Inflammatory macrophage treated with lipopolysaccharide for 1 hour (primary cell): ENCODE measurements around the gene FRMPD3.
"Not testable (repeated sequence)": the region's sequence is repeated elsewhere in the genome, so short reads cannot be mapped to it uniquely, and the experiment has no call there.

ENCODE experiments used
- DNase-seq, 2 donors: peaks; one replicate each; pipeline ENCODE4 v3.0.0-alpha.2; 2020 to 2022

The FRMPD3 gene

GRCh38 chrX:107448998-107449835 is at the start of gene FRMPD3:
TSS of gene FRMPD3 (plus strand) at chrX:107449652. CDS start at chrX:107526589, 76,937 bp downstream.
- DNase-seq, result no peak

DNA sequence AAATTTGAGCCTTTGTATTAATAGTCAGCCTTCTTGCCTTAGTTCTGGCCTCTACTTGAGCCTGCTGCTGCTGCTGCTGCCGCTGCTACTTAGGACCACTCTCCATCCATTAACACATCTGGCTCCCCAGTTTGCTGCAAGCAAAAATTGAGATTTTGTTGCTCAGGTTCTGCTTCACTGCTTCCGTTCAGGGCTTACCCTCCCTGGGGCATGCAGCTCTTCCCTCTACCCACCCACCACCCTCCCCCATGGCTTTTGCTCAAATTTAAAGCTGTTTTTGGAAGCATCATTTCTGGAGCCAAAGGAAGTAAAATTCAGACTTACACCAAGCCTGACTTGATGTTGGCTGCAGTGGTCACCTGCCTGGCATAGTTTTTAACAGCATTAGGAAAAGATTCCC is 28.9 kb upstream of the FRMPD3 start:
- DNase-seq, result no peak

DNA sequence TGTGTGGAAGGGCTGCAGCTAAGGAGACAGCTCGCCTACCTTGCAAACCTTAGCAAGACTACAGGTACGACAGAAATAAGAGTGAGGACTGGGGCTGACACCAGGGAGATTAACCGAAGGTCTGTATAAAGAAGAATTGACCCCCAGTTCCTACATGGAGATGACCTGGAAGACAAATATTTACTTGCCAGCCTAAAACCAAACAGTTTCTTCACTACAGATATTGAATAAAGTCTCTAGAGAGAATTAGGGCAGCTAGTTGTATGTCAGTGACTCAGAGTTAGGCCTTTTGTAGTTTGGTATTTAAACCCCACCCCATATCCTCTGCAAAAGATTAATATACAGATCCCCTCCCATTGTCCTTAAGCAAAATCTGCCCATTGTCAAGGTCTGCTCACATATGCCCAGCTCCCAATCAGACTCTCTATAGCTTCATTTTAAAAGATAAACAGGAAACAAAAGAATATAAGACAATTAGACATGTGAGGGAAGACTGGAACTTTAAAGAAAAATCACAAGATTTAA is 28.1 kb upstream of the FRMPD3 start:
- no peak for DNase-seq

DNA sequence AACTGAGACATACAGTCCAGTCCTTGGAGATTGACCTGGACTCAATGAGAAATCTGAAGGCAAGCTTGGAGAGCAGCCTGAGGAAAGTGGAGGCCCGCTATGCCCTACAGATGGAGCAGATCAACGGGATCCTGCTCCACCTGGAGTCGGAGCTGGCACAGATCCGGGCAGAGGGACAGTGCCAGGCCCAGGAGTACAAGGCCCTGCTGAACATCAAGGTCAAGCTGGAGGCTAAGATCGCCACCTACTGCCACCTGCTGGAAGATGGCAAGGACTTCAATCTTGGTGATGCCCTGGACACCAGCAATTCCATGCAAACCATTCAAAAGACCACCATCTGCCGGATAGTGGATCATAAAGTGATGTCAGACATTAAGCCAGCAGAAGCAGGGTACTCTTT is 20.4 kb upstream of the FRMPD3 start:
- peak in 1 of 2 donors; percentile 33 for DNase-seq

DNA sequence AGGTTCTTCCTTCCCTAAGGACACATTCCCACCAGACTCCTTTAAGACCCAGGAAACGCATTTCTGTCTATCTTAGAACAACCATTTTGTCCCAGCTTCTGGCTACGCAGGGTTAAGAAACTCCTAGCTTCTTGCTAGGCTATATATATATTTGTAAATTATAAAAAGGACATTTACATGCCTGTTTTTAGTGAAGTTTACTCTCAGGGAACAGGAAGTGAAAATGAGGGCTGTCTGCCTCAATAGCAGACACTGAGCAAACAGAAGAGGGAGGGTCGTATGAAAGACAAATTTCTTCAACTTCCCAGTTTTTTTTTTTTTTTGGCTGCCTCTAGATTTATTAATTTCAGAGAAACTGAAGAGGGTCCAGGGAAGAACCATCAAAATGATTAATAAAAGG is 9.3 kb upstream of the FRMPD3 start:
- DNase-seq, result no peak

- no peak for DNase-seq
These were observed 8.8 kb upstream of the FRMPD3 start for GRCh38 chrX:107440692-107441091.

- no peak for DNase-seq
These were observed 6.4 kb upstream of the FRMPD3 start for GRCh38 chrX:107442914-107443527.

DNA sequence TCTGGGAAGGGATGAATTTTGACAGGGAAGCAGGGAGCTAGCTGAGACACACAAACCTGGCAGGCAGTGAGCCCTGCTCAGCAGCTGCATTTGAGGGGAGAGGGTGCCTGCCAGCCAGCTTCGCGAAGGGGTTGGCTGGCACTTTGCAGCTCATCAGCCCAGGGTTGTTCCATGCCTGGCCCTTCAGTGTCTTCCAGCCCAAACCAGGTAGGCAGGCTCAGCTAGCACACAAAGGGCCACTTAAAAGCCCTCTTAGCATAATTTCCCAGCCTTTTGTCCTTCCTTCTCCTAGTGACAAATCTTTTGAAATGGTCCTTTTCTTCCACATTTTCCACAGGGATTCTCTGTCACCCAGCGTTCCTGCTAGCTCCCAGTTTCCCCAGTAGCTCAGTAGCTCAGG is 4.3 kb upstream of the FRMPD3 start:
- DNase-seq, result no peak

- DNase-seq, result no peak
These were observed 3.8 kb upstream of the FRMPD3 start for GRCh38 chrX:107445631-107446030.

DNA sequence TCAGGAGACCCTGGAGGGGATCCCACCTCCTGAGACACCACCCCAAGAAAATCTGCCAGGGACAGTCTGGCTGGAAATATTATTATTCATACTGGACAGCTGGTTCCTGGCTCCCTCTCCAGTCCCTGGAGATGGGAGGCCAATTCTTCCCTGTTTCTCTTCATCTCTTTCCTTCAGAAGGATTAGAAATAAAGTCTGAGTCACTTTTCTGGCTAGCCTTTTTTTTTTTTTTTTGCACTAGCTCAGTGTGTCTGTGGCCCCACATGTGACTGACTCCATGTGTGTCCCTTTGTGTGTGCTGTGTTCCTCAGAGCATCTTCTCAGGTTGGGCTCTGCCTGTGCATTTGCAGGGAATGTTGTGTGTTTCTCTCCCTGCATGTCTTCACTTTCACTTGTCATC is 1.8 kb upstream of the FRMPD3 start:
- no peak for DNase-seq

DNA sequence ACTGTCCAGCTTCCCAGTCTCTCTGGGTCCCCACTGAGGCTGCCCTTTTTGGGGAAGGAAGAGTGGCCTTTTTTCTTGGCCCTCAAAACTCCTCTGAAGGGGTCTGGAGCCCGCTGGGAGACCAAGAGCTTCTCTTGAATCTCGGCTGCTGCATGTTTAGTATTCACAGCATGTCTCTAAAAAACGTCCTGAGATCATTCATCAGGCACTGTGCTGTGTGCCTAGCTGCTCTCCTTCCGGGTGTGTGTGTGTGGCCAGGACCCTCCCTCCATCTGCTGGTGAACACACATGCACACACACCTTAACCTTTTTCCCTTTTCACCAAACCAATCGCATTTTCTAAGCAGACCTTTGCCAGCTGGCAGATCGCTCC is 841 bp upstream of the FRMPD3 start:
- DNase-seq, result no peak

DNA sequence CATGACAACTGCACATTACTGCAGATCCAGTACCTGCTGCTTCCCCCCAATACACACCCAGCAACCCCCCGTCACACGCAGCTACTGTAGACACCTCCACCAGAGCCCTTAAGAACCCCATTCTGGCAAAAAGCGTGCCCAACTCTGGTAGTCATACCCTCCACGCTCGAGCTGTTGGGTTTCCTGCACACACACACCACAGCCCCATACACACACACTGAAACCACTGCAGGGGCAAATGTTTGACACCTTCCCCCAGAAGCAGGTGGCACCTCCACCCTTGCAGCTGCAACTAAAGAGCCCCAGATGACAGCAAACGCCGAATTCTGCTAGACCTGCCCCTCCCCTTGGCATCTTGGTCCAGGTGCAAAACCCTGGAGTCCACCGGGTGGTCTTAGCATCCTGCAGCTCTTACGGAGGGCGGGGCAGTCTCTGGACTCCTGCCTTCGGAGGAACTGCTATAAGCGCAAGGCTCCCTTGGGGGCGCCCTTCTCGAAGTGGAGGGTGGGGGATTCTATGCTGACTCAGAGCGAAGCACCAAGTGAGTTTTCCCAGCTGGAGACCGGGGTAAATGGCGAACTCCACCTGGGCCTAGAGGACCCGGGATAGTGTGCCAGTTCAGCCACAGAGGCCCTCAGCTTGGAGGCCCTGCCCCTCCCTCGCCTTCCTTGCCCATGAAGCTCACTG is 1.5 kb downstream of the FRMPD3 start:
- DNase-seq, result no peak

DNA sequence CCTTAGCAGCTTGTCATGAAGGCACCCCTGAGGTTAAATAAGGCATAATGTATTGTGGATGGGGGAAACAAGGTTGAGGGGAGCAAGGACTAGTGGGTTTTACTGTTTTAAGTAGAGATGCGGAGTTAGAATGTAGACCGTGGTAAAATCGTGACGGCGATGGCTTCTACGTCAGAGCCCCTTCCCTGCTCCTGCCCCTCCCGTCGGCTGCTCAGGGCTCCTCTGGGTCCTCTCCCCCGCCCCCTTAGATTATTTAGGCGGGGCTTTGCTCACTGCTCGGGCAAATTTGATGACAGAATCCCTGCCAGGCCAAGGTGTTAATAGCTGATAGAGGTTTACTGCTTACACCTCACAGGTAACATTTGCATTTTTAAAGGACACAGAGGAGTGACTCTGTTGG is 2.3 kb downstream of the FRMPD3 start:
- DNase-seq, result no peak

DNA sequence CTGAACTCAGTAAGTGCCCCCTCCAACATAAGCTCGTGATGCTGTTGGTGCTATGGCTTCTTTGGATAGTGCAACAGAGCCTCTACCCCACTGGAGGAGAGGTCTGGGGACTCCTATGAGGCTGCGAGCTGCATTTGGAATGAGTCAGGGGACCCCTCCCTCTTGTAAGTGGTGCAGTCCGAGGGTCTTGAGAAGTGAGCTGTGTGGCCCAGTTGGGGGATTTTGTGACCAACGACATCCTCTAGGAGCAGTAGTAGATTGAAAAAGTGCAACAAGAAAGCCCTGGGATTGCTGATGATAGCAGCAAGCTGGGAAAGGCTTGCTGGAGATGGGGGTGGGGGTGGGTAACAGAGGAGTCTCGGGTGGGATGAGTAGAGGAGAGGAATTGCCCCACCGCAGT is 3.1 kb downstream of the FRMPD3 start:
- no peak for DNase-seq

GRCh38 chrX:107454302-107454701 is 4.8 kb downstream of the FRMPD3 start:
- DNase-seq, result no peak

GRCh38 chrX:107457289-107457688 is 7.8 kb downstream of the FRMPD3 start:
- no peak for DNase-seq

DNA sequence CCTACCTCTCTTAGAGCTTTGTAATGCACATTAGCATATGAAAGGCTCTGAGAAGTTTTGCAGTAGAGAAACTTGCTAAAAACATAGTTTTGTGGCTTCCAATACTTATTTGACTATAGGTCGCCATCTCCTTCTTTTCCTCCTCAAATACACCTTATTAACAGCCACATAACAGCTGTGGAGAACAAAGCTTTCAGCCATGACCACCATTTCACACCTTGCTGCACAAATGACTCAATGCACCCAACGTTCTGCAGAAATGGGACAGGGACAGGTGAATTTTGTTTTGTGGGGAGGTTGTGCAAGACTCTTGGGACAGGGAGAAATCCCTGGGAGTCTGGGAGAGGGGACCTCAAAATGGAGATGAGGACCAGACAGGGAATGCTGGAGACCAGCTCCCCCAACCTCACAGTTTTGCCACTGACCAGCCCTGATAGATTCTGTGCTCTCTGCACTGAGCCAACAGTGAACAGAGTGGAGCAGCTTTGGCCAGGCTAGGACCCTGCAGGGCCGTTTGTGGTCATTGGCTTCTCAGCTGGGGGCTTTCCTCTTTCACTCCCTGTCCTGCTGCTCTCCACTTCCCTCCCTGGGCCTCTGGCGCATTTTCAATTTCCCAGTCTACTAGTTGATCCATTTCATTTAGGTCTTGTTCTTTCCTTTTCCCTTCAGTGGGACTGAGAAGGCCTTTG is 16.6 kb downstream of the FRMPD3 start:
- no peak for DNase-seq

- no peak for DNase-seq
These were observed 17.8 kb downstream of the FRMPD3 start for GRCh38 chrX:107467271-107467670.

- no peak for DNase-seq
These were observed 20.7 kb downstream of the FRMPD3 start for GRCh38 chrX:107470198-107470597.

GRCh38 chrX:107470971-107471370 is 21.5 kb downstream of the FRMPD3 start:
- DNase-seq, result no peak

GRCh38 chrX:107471420-107471819 is 22.0 kb downstream of the FRMPD3 start:
- DNase-seq, result not testable (repeated sequence)

DNA sequence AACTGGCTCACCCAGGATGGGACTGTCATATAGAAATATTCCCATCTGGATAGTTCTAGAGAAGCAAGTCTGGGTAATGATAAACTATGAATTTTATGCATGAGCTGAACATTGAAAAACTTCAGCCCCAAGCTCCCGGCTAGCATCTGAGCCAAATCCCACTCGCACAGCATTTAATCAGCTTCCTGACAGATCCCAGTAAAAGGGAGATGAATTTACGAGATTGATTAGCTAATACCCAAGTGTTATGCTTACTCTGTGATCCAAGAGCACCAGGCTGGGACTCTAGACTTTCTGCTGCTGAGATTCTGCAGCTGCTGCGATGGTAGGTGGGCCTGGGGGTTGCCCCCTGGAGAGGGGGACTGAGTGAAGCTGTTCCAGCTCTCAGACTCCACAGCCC is 28.0 kb downstream of the FRMPD3 start:
- no peak for DNase-seq

- no peak for DNase-seq
These were observed 30.8 kb downstream of the FRMPD3 start for GRCh38 chrX:107480272-107480671.
